WTC11 (cell line): ENCODE results near the gene ZNF76. TPM values are rescaled to one million over a fixed set of nuclear protein-coding genes. Genes with fewer than 3 reads are reported as not detected.

Experiments used
- ATAC-seq: fragments of 200-7000 bp; cut with Tn5 transposase; 2 replicates; pipeline ENCODE4 v1.10.0; 2021; ENCODE audit warnings: mild to moderate bottlenecking, moderate library complexity
- CTCF ChIA-PET: fragments of 300-600 bp; sonication (Branson Sonifier 250); formaldehyde crosslinking; loops from one replicate; lab custom pipeline; 2021; ENCODE audit warnings: antibody characterized with exemption; lab: Charles Lee
- POLR2A ChIA-PET: fragments of 350-600 bp; sonication (Branson Sonifier 250); formaldehyde crosslinking; loops from one replicate; lab custom pipeline; 2021; ENCODE audit warnings: antibody characterized with exemption; lab: Charles Lee
- DNase-seq: peaks from one replicate; pipeline ENCODE4 v3.0.0; 2021; ENCODE audit warnings: low spot score
- H3K27ac Mint-ChIP-seq: 2 replicates; pipeline ENCODE4 v1.8.0; 2021; ENCODE audit warnings: mixed read lengths
- H3K27me3 Mint-ChIP-seq: 2 replicates; pipeline ENCODE4 v1.8.0; 2021; ENCODE audit warnings: low read depth, mild to moderate bottlenecking, moderate library complexity, mixed read lengths
- H3K36me3 Mint-ChIP-seq: 2 replicates; pipeline ENCODE4 v1.8.0; 2021; ENCODE audit warnings: mixed read lengths
- H3K4me1 Mint-ChIP-seq: 2 replicates; pipeline ENCODE4 v1.8.0; 2022; ENCODE audit warnings: mixed read lengths
- H3K4me3 Mint-ChIP-seq: 2 replicates; pipeline ENCODE4 v1.8.0; 2021; ENCODE audit warnings: mild to moderate bottlenecking, moderate library complexity, mixed read lengths
- H3K9me3 Mint-ChIP-seq: 2 replicates; pipeline ENCODE4 v1.8.0; 2021; ENCODE audit warnings: mixed read lengths
- CREM ChIP-seq: sonication (generic); formaldehyde crosslinking; IDR thresholded peaks from 2 replicates; pipeline ENCODE4 v1.8.1; 2022; ENCODE audit warnings: mild to moderate bottlenecking, missing genetic modification reagents, moderate library complexity
- ELF4 ChIP-seq: sonication (generic); formaldehyde crosslinking; IDR thresholded peaks from 2 replicates; pipeline ENCODE4 v1.8.1; 2022; ENCODE audit warnings: low read depth, mild to moderate bottlenecking, moderate library complexity, missing genetic modification reagents
- GABPB1 ChIP-seq: sonication (generic); formaldehyde crosslinking; IDR thresholded peaks from 2 replicates; pipeline ENCODE4 v1.8.1; 2023; ENCODE audit warnings: mild to moderate bottlenecking, missing genetic modification reagents
- GTF2I ChIP-seq: fragments of 250-450 bp; sonication (Bioruptor Pico); conservative IDR thresholded peaks from 2 replicates; pipeline ENCODE4 v1.4.0; 2021; ENCODE audit warnings: mild to moderate bottlenecking
- HMGA2 ChIP-seq: fragments of 250-450 bp; sonication (Bioruptor Pico); IDR thresholded peaks from 2 replicates; pipeline ENCODE4 v1.4.0; 2021; ENCODE audit warnings: mild to moderate bottlenecking, moderate library complexity
- JAZF1 ChIP-seq: fragments of 250-450 bp; sonication (Bioruptor Pico); IDR thresholded peaks from 2 replicates; pipeline ENCODE4 v1.9.0; 2021; ENCODE audit warnings: moderate library complexity, mild to moderate bottlenecking, inconsistent platforms
- NFE2L1 ChIP-seq: sonication (generic); formaldehyde crosslinking; IDR thresholded peaks from 2 replicates; pipeline ENCODE4 v1.8.1; 2023; ENCODE audit warnings: missing genetic modification reagents
- PRRX2 ChIP-seq: fragments of 250-450 bp; sonication (Bioruptor Pico); IDR thresholded peaks from 2 replicates; pipeline ENCODE4 v1.8.0; 2021; ENCODE audit warnings: mild to moderate bottlenecking
- RELA ChIP-seq: sonication (generic); formaldehyde crosslinking; IDR thresholded peaks from 2 replicates; pipeline ENCODE4 v1.8.1; 2022; ENCODE audit warnings: missing genetic modification reagents, mild to moderate bottlenecking, borderline replicate concordance
- TP53 ChIP-seq: sonication (generic); formaldehyde crosslinking; IDR thresholded peaks from 2 replicates; pipeline ENCODE4 v1.8.1; 2023; ENCODE audit warnings: mild to moderate bottlenecking, missing genetic modification reagents
- ZNF219 ChIP-seq: sonication (generic); formaldehyde crosslinking; IDR thresholded peaks from 2 replicates; pipeline ENCODE4 v1.8.0; 2023; ENCODE audit warnings: missing genetic modification reagents, mild to moderate bottlenecking, borderline replicate concordance
- ZNF423 ChIP-seq: fragments of 250-450 bp; sonication (Bioruptor Pico); IDR thresholded peaks from 2 replicates; pipeline ENCODE4 v2.1.2; 2022; ENCODE audit warnings: mild to moderate bottlenecking, moderate library complexity
- total RNA-seq: library from RNA; stranded (reverse); gene quantifications from 3 replicates; pipeline ENCODE4 v1.2.3, GENCODE V29; 2021
- TF ChIP-seq, protein P1 (sequence below): sonication (generic); formaldehyde crosslinking; IDR thresholded peaks from 2 replicates; pipeline ENCODE4 v1.8.0; 2022; ENCODE audit warnings: mild to moderate bottlenecking, missing genetic modification reagents
- TF ChIP-seq, protein P2 (sequence below): sonication (generic); formaldehyde crosslinking; IDR thresholded peaks from 2 replicates; pipeline ENCODE4 v1.8.1; 2023; ENCODE audit warnings: mild to moderate bottlenecking, missing genetic modification reagents, moderate library complexity
- TF ChIP-seq, protein P3 (sequence below): fragments of 250-450 bp; sonication (Bioruptor Pico); IDR thresholded peaks from 2 replicates; pipeline ENCODE4 v2.1.2; 2022; ENCODE audit warnings: mild to moderate bottlenecking, moderate library complexity
- TF ChIP-seq, protein P4 (sequence below): sonication (generic); formaldehyde crosslinking; IDR thresholded peaks from 2 replicates; pipeline ENCODE4 v1.8.1; 2022; ENCODE audit warnings: low read depth, missing genetic modification reagents, borderline replicate concordance
- TF ChIP-seq, protein P5 (sequence below): sonication (generic); formaldehyde crosslinking; IDR thresholded peaks from 2 replicates; pipeline ENCODE4 v1.8.0; 2023; ENCODE audit warnings: missing genetic modification reagents
- TF ChIP-seq, protein P6 (sequence below): fragments of 250-450 bp; sonication (Bioruptor Pico); IDR thresholded peaks from 2 replicates; pipeline ENCODE4 v1.9.0; 2021; ENCODE audit warnings: mild to moderate bottlenecking
- TF ChIP-seq, protein P7 (sequence below): sonication (generic); formaldehyde crosslinking; IDR thresholded peaks from 2 replicates; pipeline ENCODE4 v1.8.1; 2023; ENCODE audit warnings: mild to moderate bottlenecking, missing genetic modification reagents, moderate library complexity
- TF ChIP-seq, protein P8 (sequence below): fragments of 250-450 bp; sonication (Bioruptor Pico); conservative IDR thresholded peaks from 2 replicates; pipeline ENCODE4 v1.9.0; 2021; ENCODE audit warnings: mild to moderate bottlenecking
- TF ChIP-seq, protein P9 (sequence below): sonication (generic); formaldehyde crosslinking; IDR thresholded peaks from 2 replicates; pipeline ENCODE4 v1.8.0; 2022; ENCODE audit warnings: mild to moderate bottlenecking, missing genetic modification reagents

Gene ZNF76
- total RNA-seq, 1 experiment from 2014 or later: 25.8 TPM

DNA sequence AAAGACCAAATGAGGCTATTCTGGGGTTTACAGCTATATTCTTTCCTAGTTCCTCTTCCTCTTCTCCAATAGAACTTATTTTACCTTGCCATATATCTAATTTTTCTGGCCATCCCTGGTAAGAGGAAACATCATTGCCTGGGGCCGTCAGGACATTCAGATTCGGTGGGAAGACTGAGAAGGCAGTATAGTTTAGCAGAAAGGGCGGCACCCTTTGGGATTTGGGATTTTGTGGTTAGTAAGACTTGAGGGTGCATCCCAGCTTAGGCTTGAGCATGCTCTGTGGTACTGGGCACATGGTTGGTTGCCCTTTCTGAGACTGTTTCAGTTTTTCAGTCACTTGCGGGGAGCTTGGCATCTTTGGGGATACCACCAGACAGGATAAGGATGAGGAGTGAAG lies 24.6 kb upstream of the ZNF76 start:
- Mint-ChIP-seq H3K27ac (no peak overlapping the region), H3K4me1 (peaks cover 37% of the 10 kb centered on the region), H3K36me3 (peaks cover 17% of the 10 kb centered on the region), H3K27me3 (peaks cover 73% of the 10 kb centered on the region), H3K4me3 (no peak overlapping the region), H3K9me3 (peaks cover 9% of the 10 kb centered on the region)
- ChIA-PET POLR2A (no interaction called here), CTCF (interaction anchor here (8.0 kb wide), 1 partner anchor 30 kb away, joined by 107 read pairs; no protein-coding TSS in a partner anchor)
- ATAC-seq (no peak), DNase-seq (no peak)
- TF ChIP-seq, protein P1, sequence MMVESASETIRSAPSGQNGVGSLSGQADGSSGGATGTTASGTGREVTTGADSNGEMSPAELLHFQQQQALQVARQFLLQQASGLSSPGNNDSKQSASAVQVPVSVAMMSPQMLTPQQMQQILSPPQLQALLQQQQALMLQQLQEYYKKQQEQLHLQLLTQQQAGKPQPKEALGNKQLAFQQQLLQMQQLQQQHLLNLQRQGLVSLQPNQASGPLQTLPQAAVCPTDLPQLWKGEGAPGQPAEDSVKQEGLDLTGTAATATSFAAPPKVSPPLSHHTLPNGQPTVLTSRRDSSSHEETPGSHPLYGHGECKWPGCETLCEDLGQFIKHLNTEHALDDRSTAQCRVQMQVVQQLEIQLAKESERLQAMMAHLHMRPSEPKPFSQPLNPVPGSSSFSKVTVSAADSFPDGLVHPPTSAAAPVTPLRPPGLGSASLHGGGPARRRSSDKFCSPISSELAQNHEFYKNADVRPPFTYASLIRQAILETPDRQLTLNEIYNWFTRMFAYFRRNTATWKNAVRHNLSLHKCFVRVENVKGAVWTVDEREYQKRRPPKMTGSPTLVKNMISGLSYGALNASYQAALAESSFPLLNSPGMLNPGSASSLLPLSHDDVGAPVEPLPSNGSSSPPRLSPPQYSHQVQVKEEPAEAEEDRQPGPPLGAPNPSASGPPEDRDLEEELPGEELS (CRISPR knock-in tag): no peak
- TF ChIP-seq, protein P2, sequence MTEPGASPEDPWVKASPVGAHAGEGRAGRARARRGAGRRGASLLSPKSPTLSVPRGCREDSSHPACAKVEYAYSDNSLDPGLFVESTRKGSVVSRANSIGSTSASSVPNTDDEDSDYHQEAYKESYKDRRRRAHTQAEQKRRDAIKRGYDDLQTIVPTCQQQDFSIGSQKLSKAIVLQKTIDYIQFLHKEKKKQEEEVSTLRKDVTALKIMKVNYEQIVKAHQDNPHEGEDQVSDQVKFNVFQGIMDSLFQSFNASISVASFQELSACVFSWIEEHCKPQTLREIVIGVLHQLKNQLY: no peak
- TF ChIP-seq NFE2L1 (CRISPR knock-in tag) (no peak), ZNF219 (CRISPR knock-in tag) (no peak), GABPB1 (CRISPR knock-in tag) (no peak), RELA (CRISPR knock-in tag) (no peak), HMGA2 (no peak), ZNF423 (no peak), JAZF1 (CRISPR knock-in tag) (no peak), PRRX2 (CRISPR knock-in tag) (no peak)
- TF ChIP-seq, protein P3, sequence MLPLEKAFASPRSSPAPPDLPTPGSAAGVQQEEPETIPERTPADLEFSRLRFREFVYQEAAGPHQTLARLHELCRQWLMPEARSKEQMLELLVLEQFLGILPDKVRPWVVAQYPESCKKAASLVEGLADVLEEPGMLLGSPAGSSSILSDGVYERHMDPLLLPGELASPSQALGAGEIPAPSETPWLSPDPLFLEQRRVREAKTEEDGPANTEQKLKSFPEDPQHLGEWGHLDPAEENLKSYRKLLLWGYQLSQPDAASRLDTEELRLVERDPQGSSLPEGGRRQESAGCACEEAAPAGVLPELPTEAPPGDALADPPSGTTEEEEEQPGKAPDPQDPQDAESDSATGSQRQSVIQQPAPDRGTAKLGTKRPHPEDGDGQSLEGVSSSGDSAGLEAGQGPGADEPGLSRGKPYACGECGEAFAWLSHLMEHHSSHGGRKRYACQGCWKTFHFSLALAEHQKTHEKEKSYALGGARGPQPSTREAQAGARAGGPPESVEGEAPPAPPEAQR: no peak
- TF ChIP-seq, protein P4, sequence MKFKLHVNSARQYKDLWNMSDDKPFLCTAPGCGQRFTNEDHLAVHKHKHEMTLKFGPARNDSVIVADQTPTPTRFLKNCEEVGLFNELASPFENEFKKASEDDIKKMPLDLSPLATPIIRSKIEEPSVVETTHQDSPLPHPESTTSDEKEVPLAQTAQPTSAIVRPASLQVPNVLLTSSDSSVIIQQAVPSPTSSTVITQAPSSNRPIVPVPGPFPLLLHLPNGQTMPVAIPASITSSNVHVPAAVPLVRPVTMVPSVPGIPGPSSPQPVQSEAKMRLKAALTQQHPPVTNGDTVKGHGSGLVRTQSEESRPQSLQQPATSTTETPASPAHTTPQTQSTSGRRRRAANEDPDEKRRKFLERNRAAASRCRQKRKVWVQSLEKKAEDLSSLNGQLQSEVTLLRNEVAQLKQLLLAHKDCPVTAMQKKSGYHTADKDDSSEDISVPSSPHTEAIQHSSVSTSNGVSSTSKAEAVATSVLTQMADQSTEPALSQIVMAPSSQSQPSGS (CRISPR knock-in tag): no peak
- TF ChIP-seq, protein P5, sequence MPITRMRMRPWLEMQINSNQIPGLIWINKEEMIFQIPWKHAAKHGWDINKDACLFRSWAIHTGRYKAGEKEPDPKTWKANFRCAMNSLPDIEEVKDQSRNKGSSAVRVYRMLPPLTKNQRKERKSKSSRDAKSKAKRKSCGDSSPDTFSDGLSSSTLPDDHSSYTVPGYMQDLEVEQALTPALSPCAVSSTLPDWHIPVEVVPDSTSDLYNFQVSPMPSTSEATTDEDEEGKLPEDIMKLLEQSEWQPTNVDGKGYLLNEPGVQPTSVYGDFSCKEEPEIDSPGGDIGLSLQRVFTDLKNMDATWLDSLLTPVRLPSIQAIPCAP (CRISPR knock-in tag): no peak

DNA sequence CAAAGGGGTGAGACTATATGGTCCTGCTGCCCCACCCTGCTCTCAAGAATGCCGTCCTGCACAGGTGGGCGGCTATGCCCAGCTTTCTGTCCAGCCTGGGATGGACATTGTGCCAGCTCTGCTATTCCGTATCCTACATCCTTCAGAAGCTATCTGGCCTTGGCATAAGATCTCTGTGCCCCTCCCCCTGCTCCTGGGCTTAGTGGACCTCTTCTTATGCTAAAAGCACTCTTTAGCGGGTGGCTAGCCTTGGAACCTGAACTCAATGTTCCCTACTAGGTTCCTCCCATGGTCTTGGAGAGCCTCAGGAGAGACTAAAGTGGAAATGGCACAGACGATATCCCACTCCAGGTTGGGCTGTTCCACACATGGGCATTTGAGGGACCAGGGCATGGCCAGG lies 23.3 kb upstream of the ZNF76 start:
- Mint-ChIP-seq H3K4me3 (no peak overlapping the region), H3K27me3 (peaks cover 79% of the 10 kb centered on the region), H3K27ac (no peak overlapping the region), H3K9me3 (peaks cover 9% of the 10 kb centered on the region), H3K4me1 (peaks cover 44% of the 10 kb centered on the region), H3K36me3 (peaks cover 17% of the 10 kb centered on the region)
- ChIA-PET CTCF (interaction anchor here (8.0 kb wide), 1 partner anchor 31 kb away, joined by 107 read pairs; no protein-coding TSS in a partner anchor), POLR2A (no interaction called here)
- TF ChIP-seq, protein P6, sequence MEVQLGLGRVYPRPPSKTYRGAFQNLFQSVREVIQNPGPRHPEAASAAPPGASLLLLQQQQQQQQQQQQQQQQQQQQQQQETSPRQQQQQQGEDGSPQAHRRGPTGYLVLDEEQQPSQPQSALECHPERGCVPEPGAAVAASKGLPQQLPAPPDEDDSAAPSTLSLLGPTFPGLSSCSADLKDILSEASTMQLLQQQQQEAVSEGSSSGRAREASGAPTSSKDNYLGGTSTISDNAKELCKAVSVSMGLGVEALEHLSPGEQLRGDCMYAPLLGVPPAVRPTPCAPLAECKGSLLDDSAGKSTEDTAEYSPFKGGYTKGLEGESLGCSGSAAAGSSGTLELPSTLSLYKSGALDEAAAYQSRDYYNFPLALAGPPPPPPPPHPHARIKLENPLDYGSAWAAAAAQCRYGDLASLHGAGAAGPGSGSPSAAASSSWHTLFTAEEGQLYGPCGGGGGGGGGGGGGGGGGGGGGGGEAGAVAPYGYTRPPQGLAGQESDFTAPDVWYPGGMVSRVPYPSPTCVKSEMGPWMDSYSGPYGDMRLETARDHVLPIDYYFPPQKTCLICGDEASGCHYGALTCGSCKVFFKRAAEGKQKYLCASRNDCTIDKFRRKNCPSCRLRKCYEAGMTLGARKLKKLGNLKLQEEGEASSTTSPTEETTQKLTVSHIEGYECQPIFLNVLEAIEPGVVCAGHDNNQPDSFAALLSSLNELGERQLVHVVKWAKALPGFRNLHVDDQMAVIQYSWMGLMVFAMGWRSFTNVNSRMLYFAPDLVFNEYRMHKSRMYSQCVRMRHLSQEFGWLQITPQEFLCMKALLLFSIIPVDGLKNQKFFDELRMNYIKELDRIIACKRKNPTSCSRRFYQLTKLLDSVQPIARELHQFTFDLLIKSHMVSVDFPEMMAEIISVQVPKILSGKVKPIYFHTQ (CRISPR knock-in tag): no peak
- no peak for TF ChIP-seq ELF4 (CRISPR knock-in tag)
- TF ChIP-seq, protein P7, sequence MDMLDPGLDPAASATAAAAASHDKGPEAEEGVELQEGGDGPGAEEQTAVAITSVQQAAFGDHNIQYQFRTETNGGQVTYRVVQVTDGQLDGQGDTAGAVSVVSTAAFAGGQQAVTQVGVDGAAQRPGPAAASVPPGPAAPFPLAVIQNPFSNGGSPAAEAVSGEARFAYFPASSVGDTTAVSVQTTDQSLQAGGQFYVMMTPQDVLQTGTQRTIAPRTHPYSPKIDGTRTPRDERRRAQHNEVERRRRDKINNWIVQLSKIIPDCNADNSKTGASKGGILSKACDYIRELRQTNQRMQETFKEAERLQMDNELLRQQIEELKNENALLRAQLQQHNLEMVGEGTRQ (CRISPR knock-in tag): no peak
- TF ChIP-seq TP53 (CRISPR knock-in tag): no peak
- TF ChIP-seq GTF2I: no peak
- TF ChIP-seq, protein P8, sequence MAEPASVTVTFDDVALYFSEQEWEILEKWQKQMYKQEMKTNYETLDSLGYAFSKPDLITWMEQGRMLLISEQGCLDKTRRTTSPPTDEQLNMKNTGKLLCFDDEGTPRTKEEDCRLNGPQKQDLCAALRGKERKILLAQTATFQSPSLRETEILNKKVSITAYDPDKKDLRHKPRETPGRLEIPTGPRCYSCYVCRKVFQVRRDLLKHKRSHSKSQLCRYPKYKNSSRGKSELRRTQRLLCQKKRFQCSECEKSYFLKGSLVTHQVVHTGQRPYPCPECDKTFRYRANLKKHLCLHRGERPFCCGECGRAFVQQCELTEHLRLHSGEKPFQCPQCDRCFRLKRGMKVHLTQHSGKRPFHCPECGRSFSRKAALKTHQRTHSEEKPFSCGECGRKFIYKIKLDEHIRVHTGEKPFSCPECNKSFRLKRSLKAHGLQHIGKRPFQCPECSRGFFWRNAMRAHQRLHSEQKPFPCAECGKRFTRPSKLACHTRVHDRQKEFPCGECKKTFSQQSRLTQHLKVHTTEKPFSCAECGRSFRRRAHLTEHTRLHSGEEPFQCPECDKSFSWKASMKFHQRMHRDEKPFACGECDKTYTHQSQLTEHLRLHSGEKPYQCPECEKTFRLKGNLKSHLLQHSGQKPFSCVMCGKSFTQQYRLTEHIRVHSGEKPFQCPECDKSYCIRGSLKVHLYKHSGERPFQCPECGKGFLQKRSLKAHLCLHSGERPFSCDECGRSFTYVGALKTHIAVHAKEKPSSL: no peak
- TF ChIP-seq, protein P9, sequence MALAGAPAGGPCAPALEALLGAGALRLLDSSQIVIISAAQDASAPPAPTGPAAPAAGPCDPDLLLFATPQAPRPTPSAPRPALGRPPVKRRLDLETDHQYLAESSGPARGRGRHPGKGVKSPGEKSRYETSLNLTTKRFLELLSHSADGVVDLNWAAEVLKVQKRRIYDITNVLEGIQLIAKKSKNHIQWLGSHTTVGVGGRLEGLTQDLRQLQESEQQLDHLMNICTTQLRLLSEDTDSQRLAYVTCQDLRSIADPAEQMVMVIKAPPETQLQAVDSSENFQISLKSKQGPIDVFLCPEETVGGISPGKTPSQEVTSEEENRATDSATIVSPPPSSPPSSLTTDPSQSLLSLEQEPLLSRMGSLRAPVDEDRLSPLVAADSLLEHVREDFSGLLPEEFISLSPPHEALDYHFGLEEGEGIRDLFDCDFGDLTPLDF (CRISPR knock-in tag): no peak
- TF ChIP-seq CREM (CRISPR knock-in tag): no peak
- no peak for ATAC-seq
- DNase-seq: no peak
